Adipocyte (in vitro differentiated cells): ENCODE results near the gene CHD2.

Experiments used
- DNase-seq: peaks from one replicate; pipeline ENCODE4 v3.0.0-alpha.2; 2015; ENCODE audit warnings: low read depth
- H3K27me3 ChIP-seq: replicated peaks from 2 replicates; pipeline ENCODE4 v1.7.0; 2013; ENCODE audit warnings: mild to moderate bottlenecking, low read length, moderate library complexity; ENCODE audit not compliant: control insufficient read depth, insufficient read depth
- H3K36me3 ChIP-seq: 2 replicates; pipeline ENCODE4 v1.7.0; 2013; ENCODE audit warnings: low read length, mild to moderate bottlenecking, moderate library complexity; ENCODE audit not compliant: control insufficient read depth, insufficient read depth, severe bottlenecking
- H3K4me1 ChIP-seq: 2 replicates; pipeline ENCODE4 v1.7.0; 2013; ENCODE audit warnings: mild to moderate bottlenecking, low read length, moderate library complexity; ENCODE audit not compliant: control insufficient read depth, insufficient read depth
- H3K4me3 ChIP-seq: 2 replicates; pipeline ENCODE4 v1.7.0; 2013; ENCODE audit warnings: mild to moderate bottlenecking, low read length, moderate library complexity
- H3K9ac ChIP-seq: 2 replicates; pipeline ENCODE4 v1.7.0; 2013; ENCODE audit warnings: mild to moderate bottlenecking, low read length, moderate library complexity
- H3K9me3 ChIP-seq: 2 replicates; pipeline ENCODE4 v1.7.0; 2013; ENCODE audit warnings: mild to moderate bottlenecking, low read length, moderate library complexity; ENCODE audit not compliant: control insufficient read depth

The CHD2 gene

GRCh38 chr15:93001156-93001555, 101.0 kb downstream of the CHD2 start:
- H3K36me3 ChIP-seq, result peaks cover 98% of the 10 kb centered on the region
- H3K4me3 ChIP-seq, result no peak overlapping the region
- no peaks in the 10 kb centered on the region for H3K27me3 ChIP-seq
- H3K4me1 ChIP-seq, result peaks cover 7% of the 10 kb centered on the region
- H3K9ac ChIP-seq, result no peak overlapping the region
- no peaks in the 10 kb centered on the region for H3K9me3 ChIP-seq
- DNase-seq, result no peak

GRCh38 chr15:93001881-93002280, 101.8 kb downstream of the CHD2 start:
- H3K27me3 ChIP-seq, result no peaks in the 10 kb centered on the region
- H3K4me1 ChIP-seq, result peaks cover 7% of the 10 kb centered on the region
- no peak overlapping the region for H3K4me3 ChIP-seq
- no peaks in the 10 kb centered on the region for H3K9me3 ChIP-seq
- H3K36me3 ChIP-seq, result peaks cover 98% of the 10 kb centered on the region
- peak; percentile 11 for DNase-seq
- no peak overlapping the region for H3K9ac ChIP-seq

GRCh38 chr15:93005133-93005532, 105.0 kb downstream of the CHD2 start:
- no peak for DNase-seq
- Histone ChIP-seq H3K9ac (no peak overlapping the region), H3K4me3 (no peak overlapping the region), H3K27me3 (no peaks in the 10 kb centered on the region), H3K9me3 (no peaks in the 10 kb centered on the region), H3K36me3 (peaks cover 100% of the 10 kb centered on the region), H3K4me1 (peaks cover 7% of the 10 kb centered on the region)

GRCh38 chr15:93007994-93008393, 107.9 kb downstream of the CHD2 start:
- Histone ChIP-seq H3K9me3 (no peaks in the 10 kb centered on the region), H3K4me1 (no peaks in the 10 kb centered on the region), H3K4me3 (no peak overlapping the region), H3K36me3 (peaks cover 100% of the 10 kb centered on the region), H3K27me3 (no peaks in the 10 kb centered on the region), H3K9ac (no peak overlapping the region)
- DNase-seq, result no peak

GRCh38 chr15:93012786-93013185, 112.7 kb downstream of the CHD2 start:
- Histone ChIP-seq H3K27me3 (no peaks in the 10 kb centered on the region), H3K9ac (no peak overlapping the region), H3K9me3 (no peaks in the 10 kb centered on the region), H3K4me1 (peaks cover 11% of the 10 kb centered on the region), H3K36me3 (peaks cover 95% of the 10 kb centered on the region), H3K4me3 (no peak overlapping the region)
- no peak for DNase-seq

GRCh38 chr15:93017526-93017925, 117.4 kb downstream of the CHD2 start:
- Histone ChIP-seq H3K27me3 (no peaks in the 10 kb centered on the region), H3K36me3 (peaks cover 95% of the 10 kb centered on the region), H3K4me1 (peaks cover 23% of the 10 kb centered on the region), H3K9ac (peak overlapping the region; percentile 73), H3K4me3 (no peak overlapping the region), H3K9me3 (no peaks in the 10 kb centered on the region)
- DNase-seq, result peak; percentile 92

- H3K9ac ChIP-seq, result no peak overlapping the region
- H3K36me3 ChIP-seq, result peaks cover 95% of the 10 kb centered on the region
- no peak overlapping the region for H3K4me3 ChIP-seq
- DNase-seq, result peak; percentile 28
- H3K9me3 ChIP-seq, result no peaks in the 10 kb centered on the region
- no peaks in the 10 kb centered on the region for H3K27me3 ChIP-seq
- peaks cover 23% of the 10 kb centered on the region for H3K4me1 ChIP-seq
Observed at GRCh38 chr15:93018574-93018973, 118.5 kb downstream of the CHD2 start.

GRCh38 chr15:93019090-93019489, 119.0 kb downstream of the CHD2 start:
- Histone ChIP-seq H3K9ac (no peak overlapping the region), H3K27me3 (no peaks in the 10 kb centered on the region), H3K36me3 (peaks cover 95% of the 10 kb centered on the region), H3K4me1 (peaks cover 23% of the 10 kb centered on the region), H3K9me3 (no peaks in the 10 kb centered on the region), H3K4me3 (no peak overlapping the region)
- DNase-seq, result no peak

- Histone ChIP-seq H3K4me3 (no peak overlapping the region), H3K9ac (no peak overlapping the region), H3K9me3 (no peaks in the 10 kb centered on the region), H3K36me3 (peaks cover 95% of the 10 kb centered on the region), H3K27me3 (no peaks in the 10 kb centered on the region), H3K4me1 (peaks cover 23% of the 10 kb centered on the region)
- no peak for DNase-seq
Observed at GRCh38 chr15:93019971-93020370, 119.8 kb downstream of the CHD2 start.

GRCh38 chr15:93020976-93021772, 121.0 kb downstream of the CHD2 start:
- Histone ChIP-seq H3K4me3 (no peak overlapping the region), H3K9me3 (no peaks in the 10 kb centered on the region), H3K36me3 (peaks cover 95% of the 10 kb centered on the region), H3K27me3 (no peaks in the 10 kb centered on the region), H3K4me1 (peaks cover 24% of the 10 kb centered on the region), H3K9ac (no peak overlapping the region)
- no peak for DNase-seq

GRCh38 chr15:93024293-93024692, 124.2 kb downstream of the CHD2 start:
- no peaks in the 10 kb centered on the region for H3K27me3 ChIP-seq
- no peak overlapping the region for H3K9ac ChIP-seq
- peaks cover 30% of the 10 kb centered on the region for H3K4me1 ChIP-seq
- DNase-seq, result no peak
- no peak overlapping the region for H3K4me3 ChIP-seq
- peaks cover 86% of the 10 kb centered on the region for H3K36me3 ChIP-seq
- H3K9me3 ChIP-seq, result no peaks in the 10 kb centered on the region
